ENCODE measurements around the gene RASAL2. TPM values are rescaled to one million over a fixed set of nuclear protein-coding genes. Genes with fewer than 3 reads are reported as not detected.
"Not testable (repeated sequence)": the region's sequence is repeated elsewhere in the genome, so short reads cannot be mapped to it uniquely, and the experiment has no call there.

Gene RASAL2
- total RNA-seq, 1 experiment from 2014 or later, result 21.3 TPM

DNA sequence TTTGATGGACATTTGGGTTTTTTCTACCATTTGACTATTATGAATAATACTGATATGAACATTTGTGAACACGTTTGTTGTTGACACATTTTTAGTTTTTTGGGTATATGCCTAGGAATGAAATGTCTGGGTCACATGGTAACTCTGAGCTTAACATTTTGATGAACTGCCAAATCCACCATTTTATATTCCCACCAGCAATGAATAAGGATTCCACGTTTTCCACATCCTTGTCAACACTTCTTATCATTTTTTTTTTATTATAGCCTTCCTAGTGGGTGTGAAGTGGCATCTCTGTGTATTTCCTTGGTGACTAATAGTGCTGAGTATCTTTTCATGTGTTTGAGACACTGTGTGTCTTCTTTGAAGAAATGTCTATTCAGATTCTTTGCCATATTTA, 67.6 kb downstream of the RASAL2 start:
- no peak for DNase-seq (ENCODE audit: low spot score)

DNA sequence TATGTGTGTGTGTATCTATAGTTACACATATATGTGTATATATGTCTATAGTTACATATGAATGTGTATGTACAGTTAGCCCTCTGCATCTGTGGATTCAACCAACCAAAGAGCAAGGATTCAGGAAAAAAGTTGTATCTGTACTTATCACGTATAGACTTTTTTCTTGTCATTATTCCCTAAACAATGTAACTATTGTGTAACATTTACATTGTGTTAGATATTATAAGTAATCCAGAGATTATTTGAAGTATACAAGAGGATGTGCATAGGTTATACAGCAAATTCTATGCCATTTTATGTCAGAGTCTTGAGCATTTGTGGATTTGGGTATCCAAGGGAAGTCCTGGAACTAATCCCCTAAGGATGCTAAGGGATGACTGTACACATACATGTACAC, 71.3 kb downstream of the RASAL2 start:
- DNase-seq (ENCODE audit: low spot score), result no peak

DNA sequence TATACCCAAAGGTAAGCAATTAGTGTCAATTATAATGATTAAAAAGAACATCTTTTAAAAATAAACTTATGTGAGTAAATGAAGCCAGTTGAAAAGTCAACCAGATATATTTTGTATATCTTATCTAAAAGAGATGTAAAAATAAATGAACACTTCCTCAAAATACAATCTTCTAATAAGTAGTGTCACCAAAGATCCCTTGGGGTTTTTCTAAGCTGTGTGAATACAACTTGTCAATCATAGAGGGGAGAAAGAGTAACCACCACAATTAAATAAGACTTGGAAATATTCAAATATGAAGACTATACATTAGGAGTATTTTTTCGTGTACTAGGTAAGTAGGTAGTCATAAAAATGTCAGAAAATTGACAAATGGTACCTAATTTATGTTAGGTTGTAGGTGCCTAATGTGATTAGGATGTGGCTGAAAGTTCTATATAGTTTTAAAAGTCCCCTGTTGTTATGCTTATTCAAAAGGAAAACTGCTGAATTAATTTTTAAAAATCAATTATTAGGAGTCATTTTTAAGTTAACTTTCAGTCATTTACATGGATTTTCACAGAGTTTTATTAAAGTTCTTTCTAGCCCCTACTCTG, 72.6 kb downstream of the RASAL2 start:
- no peak for DNase-seq (ENCODE audit: low spot score)

DNA sequence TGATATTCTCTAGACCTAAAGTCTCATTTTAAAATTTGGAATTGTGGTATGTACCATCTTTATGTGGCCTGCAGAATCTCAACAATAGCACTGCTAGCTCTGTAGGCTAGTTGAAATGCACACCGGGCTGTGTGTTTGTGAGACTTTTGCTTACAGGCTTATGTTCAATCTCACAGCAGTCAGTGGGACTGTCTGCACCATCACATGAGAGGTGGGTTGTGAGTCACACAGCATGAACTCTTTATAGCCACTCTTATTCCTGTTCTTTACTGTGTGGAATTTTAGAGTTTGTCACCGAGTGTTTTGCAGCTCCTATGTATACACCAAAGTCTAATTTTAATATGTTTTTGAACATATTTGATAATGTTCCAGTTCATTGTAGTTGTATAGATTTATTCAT, 74.6 kb downstream of the RASAL2 start:
- no peak for DNase-seq (ENCODE audit: low spot score)

DNA sequence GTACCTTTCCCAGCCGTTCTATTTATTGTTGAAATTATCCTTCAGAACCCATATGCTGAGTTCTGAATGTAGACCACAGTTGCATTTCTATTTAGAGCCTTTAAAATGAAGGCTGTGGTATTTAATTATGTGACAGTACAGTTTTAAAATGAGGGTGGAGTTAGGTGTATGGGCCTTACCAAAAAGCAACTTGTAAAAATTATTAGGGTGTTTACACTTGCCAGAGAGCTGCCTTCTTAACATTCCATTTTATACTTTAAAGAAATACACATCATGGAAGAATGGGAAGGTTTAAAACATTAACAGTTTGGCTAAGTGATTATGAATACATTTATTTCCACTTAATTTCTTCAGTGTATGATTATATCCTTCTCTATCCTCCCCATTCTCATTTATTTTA, 75.7 kb downstream of the RASAL2 start:
- no peak for DNase-seq (ENCODE audit: low spot score)

DNA sequence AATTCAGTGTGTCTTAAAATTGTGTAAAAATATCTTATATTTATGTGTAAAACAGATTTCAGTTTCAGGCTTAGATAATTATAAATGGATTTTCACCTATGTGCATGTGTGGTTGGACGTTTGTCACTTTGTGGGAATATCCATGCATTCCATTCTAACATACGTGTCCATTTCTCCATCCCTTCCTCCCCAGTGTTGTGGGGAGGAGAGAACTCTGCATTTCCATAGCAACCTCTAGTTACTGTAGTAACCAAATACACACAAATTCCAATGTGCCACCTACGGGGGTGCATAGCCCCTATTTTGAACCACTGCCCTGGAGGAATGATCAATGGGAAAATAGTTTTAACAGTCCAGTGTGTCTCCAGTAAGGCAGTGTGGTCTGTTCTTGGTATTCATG, 79.0 kb downstream of the RASAL2 start:
- DNase-seq (ENCODE audit: low spot score), result no peak

DNA sequence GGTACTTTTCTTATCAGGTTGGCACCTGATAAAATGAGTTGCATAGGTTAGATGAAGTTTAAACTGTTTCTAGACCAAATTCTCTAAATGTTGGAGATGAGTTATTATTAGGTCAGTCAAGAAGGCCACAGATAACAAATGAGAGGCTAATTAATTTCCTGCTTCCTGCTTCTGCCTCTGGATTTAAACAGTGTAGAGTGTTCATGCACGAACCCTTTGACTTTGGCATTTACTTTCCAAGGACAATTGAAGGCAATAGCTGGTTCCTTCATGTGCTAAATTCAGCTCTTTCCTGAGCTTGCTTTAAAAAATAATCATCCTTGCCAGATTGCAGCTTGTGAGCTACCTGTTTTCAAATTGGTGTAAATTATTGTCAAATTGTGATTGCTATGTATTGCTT, 80.6 kb downstream of the RASAL2 start:
- DNase-seq (ENCODE audit: low spot score), result no peak

DNA sequence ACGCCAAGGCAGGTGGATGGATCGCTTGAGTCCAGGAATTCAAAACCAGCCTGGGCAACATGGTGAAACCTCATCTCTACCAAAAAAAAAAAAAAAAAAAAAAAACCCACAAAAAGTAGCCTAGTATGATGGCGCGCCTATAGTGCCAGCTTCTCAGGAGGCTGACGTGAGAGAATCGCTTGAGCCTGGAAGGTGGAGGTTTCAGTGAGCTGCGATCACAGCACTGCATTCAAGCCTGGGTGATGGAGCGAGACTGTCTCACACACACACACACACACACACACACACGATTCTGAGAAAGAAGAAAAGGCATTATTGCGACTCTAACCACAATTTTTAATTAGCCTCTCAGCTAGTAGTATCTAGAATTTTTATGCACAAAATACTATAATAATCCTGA, 86.5 kb downstream of the RASAL2 start:
- no peak for DNase-seq (ENCODE audit: low spot score)

DNA sequence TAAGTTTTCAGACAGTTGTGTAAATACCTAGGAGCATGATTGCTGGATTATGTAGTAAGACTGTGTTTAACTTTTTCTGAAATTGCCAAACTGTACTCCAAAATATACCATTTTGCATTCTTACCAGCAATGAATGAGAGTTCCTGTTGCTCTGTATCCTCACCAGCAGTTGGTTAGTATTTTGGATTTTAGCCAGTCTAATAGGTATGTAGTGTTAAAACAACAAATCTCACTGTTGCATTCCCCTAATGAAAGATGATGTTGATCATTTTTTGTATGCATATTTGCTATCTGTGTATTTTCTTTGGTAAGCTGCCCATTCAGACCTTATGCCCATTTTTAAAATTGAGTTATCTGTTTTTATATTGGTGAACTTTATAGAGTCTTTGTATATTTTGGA, 89.9 kb downstream of the RASAL2 start:
- DNase-seq (ENCODE audit: low spot score), result no peak

DNA sequence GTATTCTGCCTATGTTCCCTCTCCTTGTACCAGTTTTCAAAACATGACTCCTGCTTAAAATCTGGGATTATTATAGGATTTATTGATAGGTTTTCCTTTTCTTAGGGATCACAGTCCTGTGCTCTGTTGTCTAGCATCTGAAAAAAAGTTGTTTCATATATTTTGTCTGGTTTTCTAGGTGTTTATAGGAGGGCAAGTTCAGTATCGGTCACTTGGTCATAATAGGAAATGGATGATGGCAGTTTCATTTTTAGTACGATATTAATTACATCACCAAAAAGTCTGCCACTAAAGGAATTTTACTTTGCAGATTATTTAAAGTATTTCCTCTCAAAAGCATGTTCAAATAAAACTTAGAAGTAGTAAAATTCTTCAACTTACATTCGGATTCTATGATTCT, 94.4 kb downstream of the RASAL2 start:
- no peak for DNase-seq (ENCODE audit: low spot score)

DNA sequence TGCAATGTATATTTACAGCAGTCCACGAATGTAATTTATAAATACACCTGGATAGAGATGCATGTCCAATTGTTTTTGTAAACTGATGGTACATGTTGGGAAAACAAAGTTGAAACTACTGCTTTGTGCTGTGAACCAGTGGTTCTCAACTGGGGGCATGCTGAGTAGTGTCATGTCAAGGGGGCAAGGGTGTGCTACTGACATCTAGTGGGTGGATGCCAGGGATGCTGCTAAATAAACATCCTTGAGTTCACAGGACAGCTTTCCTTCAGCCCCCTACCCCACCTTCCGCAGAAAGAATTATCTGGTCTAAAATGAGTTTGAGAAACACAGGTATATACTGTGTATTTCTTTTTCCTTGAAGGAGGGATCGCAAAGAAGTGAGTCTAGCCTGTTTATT, 95.9 kb downstream of the RASAL2 start:
- DNase-seq (ENCODE audit: low spot score), result peak; percentile 37

DNA sequence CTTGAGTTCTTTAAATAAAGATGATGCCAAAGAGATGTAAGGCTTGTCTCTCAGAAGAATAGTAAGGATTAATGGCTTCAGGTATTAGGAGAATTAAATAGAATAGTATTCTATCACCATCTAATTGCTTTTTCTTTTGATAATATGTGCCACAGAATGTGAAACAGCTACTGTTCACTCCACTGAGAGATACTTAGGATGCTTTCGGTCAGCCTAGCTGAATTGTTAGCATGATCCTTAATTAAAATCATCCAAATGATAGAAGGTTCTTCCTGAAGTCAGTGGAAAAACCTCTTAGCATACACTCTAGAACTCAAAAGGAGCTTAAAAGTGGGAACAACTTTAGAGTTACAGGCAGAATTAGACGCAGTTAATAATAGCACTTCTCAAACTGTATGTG, 97.0 kb downstream of the RASAL2 start:
- no peak for DNase-seq (ENCODE audit: low spot score)

DNA sequence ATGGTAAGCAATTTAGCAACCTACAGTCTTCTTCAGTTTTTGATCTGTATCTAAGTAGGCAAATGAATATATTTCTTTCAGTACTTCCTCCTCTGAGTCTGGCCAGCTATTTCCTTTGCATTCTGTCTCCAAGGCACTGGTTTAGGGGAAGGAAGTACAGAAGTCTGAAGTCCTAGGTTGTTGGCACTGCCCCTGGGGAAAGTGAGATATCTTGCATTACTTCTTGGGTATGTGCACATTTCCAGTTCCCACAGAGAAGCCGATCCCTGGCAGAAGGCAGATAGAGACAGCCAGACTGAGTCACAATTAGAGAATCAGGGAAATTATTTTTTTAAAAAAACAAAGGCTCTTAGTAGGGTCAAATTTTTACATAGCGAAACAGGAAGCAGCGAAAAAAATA, 98.8 kb downstream of the RASAL2 start:
- DNase-seq (ENCODE audit: low spot score), result peak; percentile 76

DNA sequence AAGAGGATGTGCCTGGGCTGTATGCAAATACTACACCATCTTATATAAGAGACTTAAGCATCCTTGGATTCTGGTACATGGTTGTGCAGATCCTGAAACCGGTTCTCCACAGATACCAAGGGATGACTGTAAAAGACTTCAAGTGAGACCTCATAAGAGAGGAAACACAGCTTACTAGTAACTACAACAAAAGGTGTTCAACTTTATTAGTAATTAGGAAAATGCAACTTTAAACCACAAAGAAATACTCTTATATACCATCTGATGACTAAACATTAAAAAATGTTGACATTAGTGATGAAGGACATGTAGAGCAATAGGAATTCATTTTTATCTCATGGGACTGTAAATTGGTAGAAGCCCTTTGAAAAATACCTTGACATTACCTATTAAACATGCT, 102.7 kb downstream of the RASAL2 start:
- no peak for DNase-seq (ENCODE audit: low spot score)

DNA sequence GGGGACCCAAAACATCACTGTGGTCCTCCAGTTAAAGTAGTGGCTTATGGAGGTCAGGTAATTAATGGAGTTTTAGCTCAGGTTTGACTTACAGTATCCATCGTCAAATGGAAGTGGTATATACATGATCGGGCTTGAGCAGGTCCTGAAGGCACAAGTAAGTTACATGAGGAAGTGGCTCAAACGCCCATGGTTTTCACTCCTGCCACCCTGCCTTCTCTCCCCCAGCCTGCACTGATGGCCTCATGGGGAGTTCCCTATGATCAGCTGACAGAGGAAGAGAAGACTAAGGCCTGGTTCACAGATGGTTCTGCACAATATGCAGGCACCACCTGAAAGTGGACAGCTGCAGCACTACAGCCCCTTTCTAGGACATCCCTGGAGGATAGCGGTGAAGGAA, 108.2 kb downstream of the RASAL2 start:
- not testable (repeated sequence) for DNase-seq (ENCODE audit: low spot score)

DNA sequence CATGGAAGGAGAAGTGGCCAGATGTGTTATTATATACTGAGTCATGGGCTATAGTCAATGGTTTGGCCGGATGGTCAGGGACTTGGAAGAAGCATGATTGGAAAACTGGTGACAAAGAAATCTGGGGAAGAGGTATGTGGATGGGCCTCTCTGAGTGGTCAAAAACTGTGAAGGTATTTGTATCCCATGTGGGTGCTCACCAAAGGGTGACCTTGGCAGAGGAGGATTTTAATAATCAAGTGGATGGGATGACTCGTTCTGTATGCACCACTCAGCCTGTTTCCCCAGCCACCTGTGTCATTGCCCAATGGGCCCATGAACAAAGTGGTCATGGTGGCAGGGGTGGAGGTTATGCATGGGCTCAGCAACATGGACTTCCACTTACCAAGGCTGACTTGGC, 108.6 kb downstream of the RASAL2 start:
- DNase-seq (ENCODE audit: low spot score), result not testable (repeated sequence)

DNA sequence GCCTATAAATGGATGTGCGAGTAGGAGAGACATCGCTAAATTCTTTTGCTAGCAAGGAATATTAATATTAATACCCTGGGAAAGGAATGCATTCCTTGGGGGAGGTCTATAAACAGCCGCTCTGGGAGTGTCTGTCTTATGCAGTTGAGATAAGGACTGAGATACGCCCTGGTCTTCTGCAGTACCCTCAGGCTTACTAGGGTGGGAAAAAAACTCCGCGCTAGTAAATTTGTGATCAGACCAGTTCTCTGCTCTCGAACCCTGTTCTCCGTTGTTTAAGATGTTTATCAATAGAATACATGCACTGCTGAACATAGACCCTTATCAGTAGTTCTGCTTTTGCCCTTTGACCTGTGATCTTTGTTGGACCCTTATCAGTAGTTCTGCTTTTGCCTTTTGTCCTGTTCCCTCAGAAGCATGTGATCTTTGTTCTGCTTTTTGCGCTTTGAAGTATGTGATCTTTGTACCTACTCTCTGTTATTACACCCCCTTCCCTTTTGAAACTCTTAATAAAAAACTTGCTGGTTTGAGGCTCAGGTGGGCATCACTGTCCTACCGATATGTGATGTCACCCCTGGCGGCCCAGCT, 114.5 kb downstream of the RASAL2 start:
- DNase-seq (ENCODE audit: low spot score), result not testable (repeated sequence)

DNA sequence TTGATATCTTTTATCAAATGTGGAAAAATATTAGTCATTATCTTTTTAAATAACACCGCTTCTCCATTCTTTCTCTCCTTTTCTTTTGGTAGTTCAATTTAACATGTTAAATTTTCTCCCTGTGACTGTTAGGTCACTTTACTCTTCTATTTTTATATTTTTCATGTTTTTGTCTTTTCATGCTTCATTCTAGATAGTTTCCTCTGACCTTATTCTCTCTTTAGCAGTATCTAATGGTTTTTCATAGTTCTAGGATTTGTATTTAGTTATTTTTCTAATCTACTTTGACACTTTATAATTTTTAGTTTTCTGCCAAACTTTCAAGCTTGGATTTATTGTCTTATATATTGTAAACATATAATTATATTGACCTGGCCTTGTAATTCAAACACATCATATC, 116.0 kb downstream of the RASAL2 start:
- no peak for DNase-seq (ENCODE audit: low spot score)

DNA sequence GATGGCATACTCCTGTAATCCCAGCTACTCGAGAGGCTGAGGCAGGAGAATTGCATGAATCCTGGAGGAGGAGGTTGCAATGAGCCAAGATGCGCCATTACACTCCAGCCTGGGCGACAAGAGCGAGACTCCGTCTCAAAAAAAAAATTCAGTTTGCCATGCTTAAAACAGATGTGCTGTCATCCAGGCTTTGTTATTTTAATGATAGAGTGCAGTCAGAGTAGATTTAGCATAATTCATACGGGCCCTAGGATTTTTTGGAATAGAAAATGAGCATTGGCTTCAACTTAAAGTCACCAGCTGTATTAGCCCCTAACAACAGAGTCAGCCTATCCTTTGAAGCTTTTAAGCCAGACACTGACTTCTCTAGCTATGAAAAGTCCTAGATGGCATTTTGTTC, 124.6 kb downstream of the RASAL2 start:
- DNase-seq (ENCODE audit: low spot score), result no peak

DNA sequence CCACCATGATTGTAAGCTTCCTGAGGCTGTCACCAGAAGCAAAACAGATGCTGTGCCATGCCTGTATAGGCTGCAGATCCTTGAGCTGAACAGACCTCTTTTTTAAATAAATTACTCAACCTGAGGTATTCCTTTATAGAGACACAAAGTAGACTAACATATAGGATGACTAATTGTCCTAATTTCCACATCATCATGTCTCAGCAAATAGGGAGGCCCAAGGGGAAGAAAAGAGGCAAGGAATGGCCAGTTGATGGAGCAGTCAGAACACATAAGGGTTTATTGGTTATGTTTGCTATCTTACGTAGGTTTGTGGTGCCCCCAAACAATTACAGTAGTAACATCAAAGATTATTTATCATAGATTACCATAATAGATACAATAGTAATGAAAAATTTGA, 126.2 kb downstream of the RASAL2 start:
- DNase-seq (ENCODE audit: low spot score), result no peak

DNA sequence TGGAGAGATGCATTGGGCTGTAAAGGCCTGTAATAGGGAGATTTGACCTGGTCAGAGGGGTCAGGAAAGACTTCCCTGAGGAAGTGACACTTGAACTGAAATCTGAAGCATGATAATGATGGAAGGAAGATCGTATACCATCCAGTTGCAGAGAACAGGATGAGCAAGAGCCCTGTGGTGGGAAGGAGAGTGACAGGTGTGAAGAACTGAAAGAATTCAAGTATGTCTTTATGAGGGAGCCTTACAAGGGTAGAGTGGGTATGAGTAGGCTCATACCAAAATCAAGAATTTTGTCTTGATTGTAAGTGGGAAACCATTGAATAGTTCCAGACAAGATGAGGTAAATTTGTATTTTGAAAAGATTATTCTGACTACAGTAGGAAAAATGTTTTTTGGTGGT, 129.4 kb downstream of the RASAL2 start:
- no peak for DNase-seq (ENCODE audit: low spot score)

DNA sequence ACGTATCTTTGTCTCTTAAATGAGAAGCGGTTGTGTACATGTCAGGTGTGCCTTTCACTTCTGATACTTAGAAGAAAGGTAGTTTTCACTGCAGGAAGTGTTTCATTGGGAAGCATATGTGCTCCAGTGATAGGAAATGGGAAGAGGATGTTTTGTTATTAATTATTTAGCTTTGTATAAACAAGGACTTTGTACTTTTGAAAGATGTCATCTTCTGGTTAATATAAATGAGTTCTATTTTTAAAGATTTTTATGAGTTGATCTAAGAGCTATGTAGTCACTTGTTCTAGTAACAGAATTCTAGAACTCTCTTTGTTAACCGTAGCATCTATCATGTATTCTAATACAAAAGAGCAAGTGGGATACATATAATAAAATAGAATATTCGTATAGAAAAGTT, 130.5 kb downstream of the RASAL2 start:
- DNase-seq (ENCODE audit: low spot score), result peak; percentile 51

DNA sequence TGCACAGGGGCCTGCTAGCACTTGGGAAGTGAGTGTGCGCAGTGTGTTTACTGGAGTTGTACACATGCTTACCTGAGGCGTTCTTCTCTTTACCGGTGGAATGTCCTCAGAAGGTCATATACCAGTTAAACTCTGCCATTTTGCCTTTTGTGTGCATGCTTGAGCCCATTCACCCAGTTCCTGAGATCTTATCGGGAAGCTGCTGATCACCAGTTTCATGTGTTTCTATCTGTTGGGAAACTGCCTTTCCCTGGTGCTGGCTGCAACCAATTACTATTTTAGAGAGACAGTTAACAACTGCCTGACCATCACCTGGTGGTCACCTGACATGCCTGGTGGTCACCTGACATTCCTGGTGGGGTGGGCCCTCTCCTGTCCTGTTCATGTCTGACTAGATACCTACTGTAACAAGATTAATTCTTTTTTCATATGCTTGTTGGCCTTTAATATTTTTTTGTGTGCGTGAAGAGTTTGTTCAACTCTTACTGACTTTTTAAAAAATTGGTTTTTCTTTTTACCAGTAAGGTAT, 137.0 kb downstream of the RASAL2 start:
- DNase-seq (ENCODE audit: low spot score), result no peak

DNA sequence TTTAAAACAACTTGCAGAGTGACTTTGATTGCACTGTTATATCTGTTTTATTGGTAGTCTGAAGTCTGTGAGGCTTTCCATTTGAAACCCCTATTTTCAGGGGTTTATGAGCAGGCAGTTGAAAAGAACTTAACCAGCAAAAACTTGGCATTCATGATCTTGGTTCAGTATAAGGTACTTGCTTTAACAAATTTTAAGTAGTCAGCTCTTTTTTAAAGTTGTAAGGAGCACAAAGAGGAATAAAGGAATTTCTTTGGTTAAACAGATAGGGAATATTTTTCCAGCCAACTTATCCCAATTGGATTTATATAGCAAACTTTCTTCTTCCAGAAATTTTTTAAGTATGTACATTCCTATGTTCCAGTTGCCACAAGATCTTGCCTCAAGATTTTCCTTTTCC, 138.2 kb downstream of the RASAL2 start:
- no peak for DNase-seq (ENCODE audit: low spot score)
